D721Med (cell line): ENCODE data around the gene ILKAP.

Experiments used
- DNase-seq: peaks from one replicate; pipeline ENCODE4 v3.0.0; 2011; ENCODE audit warnings: low spot score; ENCODE audit not compliant: insufficient read length
- FAIRE-seq: peaks from 2 replicates; lab custom pipeline; 2011; peaks lifted over from hg19 to GRCh38; lab: Jason Lieb, UNC
- CTCF ChIP-seq: IDR thresholded peaks from 2 replicates; pipeline ENCODE4 v1.5.1; 2012; ENCODE audit warnings: mild to moderate bottlenecking, control low read depth; ENCODE audit not compliant: insufficient read depth; ENCODE audit errors: missing control alignments

The ILKAP gene

GRCh38 chr2:238123991-238124470, 79.5 kb downstream of the ILKAP start:
- no peak for TF ChIP-seq CTCF
- no peak for FAIRE-seq
- DNase-seq, result no peak

GRCh38 chr2:238123218-238123971, 80.1 kb downstream of the ILKAP start:
- no peak for TF ChIP-seq CTCF
- no peak for DNase-seq
- FAIRE-seq, result no peak

GRCh38 chr2:238122287-238123217, 80.9 kb downstream of the ILKAP start:
- FAIRE-seq, result no peak
- no peak for DNase-seq
- TF ChIP-seq CTCF, result no peak

GRCh38 chr2:238121511-238122286, 81.8 kb downstream of the ILKAP start:
- TF ChIP-seq CTCF, result no peak
- FAIRE-seq (no peak), DNase-seq (no peak)

GRCh38 chr2:238120463-238121298, 82.8 kb downstream of the ILKAP start:
- DNase-seq, result no peak
- TF ChIP-seq CTCF, result no peak
- no peak for FAIRE-seq
